Cardiac muscle cell (in vitro differentiated cells and primary cell): ENCODE data around the gene EPB41L5. TPM values are rescaled to one million over a fixed set of nuclear protein-coding genes. Genes with fewer than 3 reads are reported as not detected.
"Not testable (repeated sequence)": the region's sequence is repeated elsewhere in the genome, so short reads cannot be mapped to it uniquely, and the experiment has no call there.

Experiments used
- DNase-seq, 2 donors: peaks; one replicate each; pipeline versions ENCODE4 v3.0.0 to v3.0.0-alpha.2; 2010 to 2017; ENCODE audit warnings: low read depth in 1 of 2, low spot score in 1 of 2
- H3K27ac ChIP-seq: fragments of 200-600 bp; sonication (generic); 2 replicates; pipeline ENCODE4 v1.5.1; 2016
- H3K27me3 ChIP-seq: fragments of 200-600 bp; sonication (generic); 2 replicates; pipeline ENCODE4 v1.6.0; 2016; ENCODE audit warnings: control low read depth
- H3K36me3 ChIP-seq: fragments of 200-600 bp; sonication (generic); 2 replicates; pipeline ENCODE4 v1.5.1; 2016; ENCODE audit warnings: control low read depth
- H3K4me1 ChIP-seq: fragments of 200-600 bp; sonication (generic); 2 replicates; pipeline ENCODE4 v1.8.1; 2017; ENCODE audit warnings: low read depth, mild to moderate bottlenecking, mixed run types
- H3K4me3 ChIP-seq: fragments of 200-600 bp; sonication (generic); 2 replicates; pipeline ENCODE4 v1.5.1; 2016; ENCODE audit warnings: mild to moderate bottlenecking
- H3K9me3 ChIP-seq: fragments of 200-600 bp; sonication (generic); 2 replicates; pipeline ENCODE4 v1.5.1; 2017; ENCODE audit warnings: low read depth, mild to moderate bottlenecking, control low read depth
- CTCF ChIP-seq: IDR thresholded peaks from 2 replicates; pipeline ENCODE4 v1.5.1; 2012; ENCODE audit warnings: low read depth, mild to moderate bottlenecking, low read length
- polyA plus RNA-seq: library from polyadenylated mRNA; unstranded; fragments of >200 nt; fragmentation: Nextera tagmentation; extraction: Ambion mirVana; gene quantifications from 2 replicates; pipeline ENCODE4 v1.2.1, GENCODE V29; 2016
- total RNA-seq: library from RNA; depleted of rRNA; stranded (reverse); fragments of >200 nt; gene quantifications from 2 replicates; pipeline ENCODE4 v1.2.3, GENCODE V29; 2016

Gene EPB41L5
- total and polyA plus RNA-seq, 2 experiments from 2014 or later = 14.9 to 24.6 TPM

GRCh38 chr2:120149406-120149805 lies 136.5 kb downstream of the EPB41L5 start:
- Histone ChIP-seq H3K9me3 (no peaks in the 10 kb centered on the region), H3K4me1 (no peaks in the 10 kb centered on the region), H3K36me3 (no peaks in the 10 kb centered on the region), H3K4me3 (no peak overlapping the region), H3K27ac (no peak overlapping the region), H3K27me3 (no peaks in the 10 kb centered on the region)
- TF ChIP-seq CTCF = no peak
- no peak for DNase-seq

GRCh38 chr2:120150040-120150482 lies 137.2 kb downstream of the EPB41L5 start:
- no peaks in the 10 kb centered on the region for H3K36me3 ChIP-seq

DNA sequence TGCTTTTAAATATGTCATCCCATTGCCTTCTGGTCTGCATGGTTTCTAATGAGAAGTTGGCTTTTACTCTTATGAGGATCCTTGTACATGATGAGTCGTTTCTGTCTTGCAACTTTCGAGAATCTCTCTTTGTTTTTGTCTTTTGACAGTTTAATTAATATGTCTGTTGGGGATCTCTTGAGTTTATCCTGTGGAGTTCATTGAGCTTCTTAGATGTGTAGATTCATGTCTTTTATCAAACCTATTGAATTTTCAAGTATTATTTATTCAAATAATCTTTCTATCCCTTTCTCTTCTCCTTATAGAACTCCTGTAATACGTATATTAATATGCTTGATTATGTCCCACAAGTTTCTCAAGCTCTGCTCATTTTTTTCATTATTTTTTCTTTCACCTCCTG lies 142.4 kb downstream of the EPB41L5 start:
- H3K27ac ChIP-seq = no peak overlapping the region
- no peak overlapping the region for H3K4me3 ChIP-seq
- H3K9me3 ChIP-seq = no peaks in the 10 kb centered on the region
- no peak for TF ChIP-seq CTCF
- no peak for DNase-seq
- no peaks in the 10 kb centered on the region for H3K27me3 ChIP-seq
- no peaks in the 10 kb centered on the region for H3K4me1 ChIP-seq
- H3K36me3 ChIP-seq = peaks cover 5% of the 10 kb centered on the region

More at GRCh38 chr2:120150040-120150482, 137.2 kb downstream of the EPB41L5 start:
- no peak for DNase-seq
- TF ChIP-seq CTCF = no peak
- no peaks in the 10 kb centered on the region for H3K9me3 ChIP-seq
- H3K27ac ChIP-seq = no peak overlapping the region
- no peak overlapping the region for H3K4me3 ChIP-seq
- no peaks in the 10 kb centered on the region for H3K4me1 ChIP-seq
- H3K27me3 ChIP-seq = no peaks in the 10 kb centered on the region

DNA sequence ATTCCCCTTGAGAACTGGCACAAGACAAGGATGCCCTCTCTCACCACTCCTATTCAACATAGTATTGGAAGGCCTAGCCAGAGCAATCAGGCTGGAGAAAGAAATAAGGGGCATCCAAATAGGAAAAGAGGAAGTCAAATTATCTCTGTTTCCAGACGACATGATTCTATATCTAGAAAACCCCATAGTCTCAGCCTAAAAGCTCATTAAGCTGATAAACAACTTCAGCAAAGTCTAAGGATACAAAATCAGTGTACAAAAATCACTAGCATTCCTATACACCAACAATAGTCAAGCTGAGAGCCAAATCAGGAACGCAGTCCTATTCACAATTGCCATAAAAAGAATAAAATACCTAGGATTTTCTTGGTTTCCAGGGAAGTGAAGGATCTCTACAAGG lies 145.8 kb downstream of the EPB41L5 start:
- H3K4me3 ChIP-seq, DNase-seq, H3K27me3 ChIP-seq, H3K4me1 ChIP-seq, H3K9me3 ChIP-seq, H3K36me3 ChIP-seq, H3K27ac ChIP-seq: not testable (repeated sequence)

DNA sequence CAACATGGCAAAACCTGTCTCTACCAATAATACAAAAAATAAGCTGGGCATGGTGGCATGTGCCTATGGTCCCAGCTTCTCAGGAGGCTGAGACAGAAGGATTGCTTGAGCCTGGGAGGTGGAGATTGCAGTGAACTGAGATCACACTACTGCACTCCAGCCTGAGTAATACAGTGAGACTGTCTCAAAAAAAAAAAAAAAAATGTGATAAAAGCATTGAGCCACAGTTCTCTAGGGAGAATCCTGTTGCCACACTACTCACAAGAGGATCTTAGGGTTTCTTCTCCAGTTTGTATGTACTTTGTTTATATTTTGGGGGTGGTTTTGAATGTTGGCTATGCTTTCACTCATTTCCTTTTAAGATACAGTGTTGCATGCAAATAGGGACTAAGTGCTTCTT lies 148.3 kb downstream of the EPB41L5 start:
- Histone ChIP-seq H3K4me3 (no peak overlapping the region), H3K4me1 (no peaks in the 10 kb centered on the region), H3K9me3 (no peaks in the 10 kb centered on the region), H3K36me3 (peaks cover under 1% of the 10 kb centered on the region), H3K27me3 (no peaks in the 10 kb centered on the region), H3K27ac (no peak overlapping the region)
- no peak for TF ChIP-seq CTCF
- DNase-seq = peak in 1 of 2 donors; percentile 58

DNA sequence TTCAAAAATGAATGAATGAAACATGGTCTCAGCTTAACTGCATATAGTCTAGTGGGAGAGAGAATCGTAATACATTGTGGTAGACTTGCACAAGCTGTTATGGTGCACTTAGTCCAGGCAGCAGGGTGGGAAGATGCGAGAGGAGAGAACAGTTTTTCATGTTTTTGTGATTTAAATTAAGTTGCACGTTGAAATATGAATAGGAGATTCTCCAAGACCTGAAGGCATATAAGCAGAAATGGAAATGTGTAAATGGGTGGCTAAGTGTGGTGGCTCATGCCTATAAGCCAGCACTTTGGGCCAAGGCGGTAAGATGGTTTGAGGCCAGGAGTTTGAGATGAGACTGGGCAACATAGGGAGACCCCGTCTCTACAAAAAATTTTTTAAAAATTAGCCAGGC lies 149.8 kb downstream of the EPB41L5 start:
- Histone ChIP-seq H3K27me3 (no peaks in the 10 kb centered on the region), H3K27ac (no peak overlapping the region), H3K4me3 (no peak overlapping the region), H3K36me3 (peaks cover 4% of the 10 kb centered on the region), H3K4me1 (no peaks in the 10 kb centered on the region), H3K9me3 (no peaks in the 10 kb centered on the region)
- TF ChIP-seq CTCF = no peak
- DNase-seq = no peak
